Kasumi-1 (cell line): ENCODE data around the gene HUWE1.
"Not testable (repeated sequence)": the region's sequence is repeated elsewhere in the genome, so short reads cannot be mapped to it uniquely, and the experiment has no call there.

Source experiments
- DNase-seq, 2 experiments: peaks; one replicate each; lab custom pipeline; 2025; lab: John Stamatoyannopoulos, UW

The HUWE1 gene

DNA sequence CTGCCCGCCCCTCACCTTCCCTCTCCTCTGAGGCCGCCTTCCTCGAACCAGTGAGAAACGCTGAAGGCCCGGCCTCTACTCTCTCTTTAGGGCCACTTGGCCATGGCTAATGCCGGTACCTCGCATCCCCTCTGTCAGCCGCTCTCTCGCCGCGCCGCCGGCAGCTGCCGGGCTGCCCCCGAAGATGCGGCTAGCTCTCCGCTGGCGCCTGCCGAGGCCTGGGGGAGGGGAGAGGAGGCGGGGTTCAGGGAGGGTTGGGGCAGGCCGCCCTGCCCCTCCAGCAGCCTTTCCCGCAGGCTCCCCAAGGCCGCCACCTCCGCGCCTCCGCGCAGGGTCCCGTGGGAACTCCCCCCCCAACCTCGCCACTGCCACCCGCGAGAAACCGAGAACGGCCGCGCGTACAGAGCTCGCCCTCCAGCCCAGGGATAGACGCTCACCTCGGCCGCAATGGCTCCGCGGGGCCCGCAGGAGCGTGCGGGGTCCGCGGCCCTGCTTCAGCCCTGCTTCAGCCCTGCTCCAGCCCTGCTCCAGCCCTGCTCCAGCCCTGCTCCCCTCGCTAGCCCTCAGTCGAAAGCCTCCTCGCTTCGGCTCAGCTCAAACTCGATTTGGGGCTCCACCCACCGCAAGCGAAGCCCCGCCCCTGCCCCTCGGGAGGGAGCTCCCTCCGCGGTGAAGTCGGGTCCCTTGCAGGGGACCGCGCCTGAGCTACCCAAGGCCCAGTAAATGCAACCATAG lies at the start of gene HUWE1:
Gene HUWE1, minus strand, starts transcription at position 569 of the 735 bp plus-strand sequence. CDS start 32,612 bp downstream, outside the sequence.
- DNase-seq = peak; percentile 58 to 66

- DNase-seq = no peak
Observed at GRCh38 chrX:53732797-53733196, 46.3 kb upstream of the HUWE1 start.

GRCh38 chrX:53729751-53730150 lies 43.2 kb upstream of the HUWE1 start:
- DNase-seq = no peak

DNA sequence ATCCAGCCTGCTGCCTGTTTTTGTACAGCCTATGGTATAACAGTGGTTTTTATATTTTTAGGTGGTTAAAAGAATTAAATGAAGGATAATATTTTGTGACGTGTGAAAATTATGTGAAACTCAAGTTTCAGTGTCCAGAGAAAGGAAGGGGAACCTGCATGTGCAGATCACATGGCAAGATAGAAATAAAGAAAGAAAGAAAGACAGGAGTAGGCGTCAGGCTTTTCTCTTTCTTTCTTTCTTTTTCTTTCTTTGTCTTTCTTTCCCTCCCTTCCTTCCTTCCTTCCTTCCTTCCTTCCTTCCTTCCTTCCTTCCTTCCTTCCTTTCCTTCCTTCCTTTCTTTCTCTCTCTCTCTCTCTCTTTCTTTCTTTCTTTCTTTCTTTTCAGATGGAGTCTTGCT lies 42.0 kb upstream of the HUWE1 start:
- DNase-seq = no peak

DNA sequence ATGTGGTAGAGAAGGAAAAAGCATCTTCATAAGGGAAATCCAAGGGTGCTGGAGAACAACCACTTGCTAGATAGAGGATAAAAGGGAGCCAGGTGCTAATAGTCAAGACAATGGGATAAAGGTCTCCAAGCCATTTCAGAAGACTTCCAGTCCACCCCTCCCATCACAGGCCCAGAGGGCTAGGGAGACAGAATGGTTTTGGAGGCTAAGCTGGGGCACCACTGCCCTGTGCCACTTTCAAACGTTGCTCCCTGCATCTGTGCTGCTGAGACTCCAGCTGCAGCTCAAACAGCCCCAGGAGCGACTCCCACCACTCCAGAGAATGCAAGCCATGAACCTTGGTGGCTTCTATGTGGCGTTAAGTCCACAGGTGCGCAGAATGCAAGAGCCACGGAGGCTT lies 38.4 kb upstream of the HUWE1 start:
- no peak for DNase-seq

GRCh38 chrX:53723381-53723780 lies 36.9 kb upstream of the HUWE1 start:
- no peak for DNase-seq

DNA sequence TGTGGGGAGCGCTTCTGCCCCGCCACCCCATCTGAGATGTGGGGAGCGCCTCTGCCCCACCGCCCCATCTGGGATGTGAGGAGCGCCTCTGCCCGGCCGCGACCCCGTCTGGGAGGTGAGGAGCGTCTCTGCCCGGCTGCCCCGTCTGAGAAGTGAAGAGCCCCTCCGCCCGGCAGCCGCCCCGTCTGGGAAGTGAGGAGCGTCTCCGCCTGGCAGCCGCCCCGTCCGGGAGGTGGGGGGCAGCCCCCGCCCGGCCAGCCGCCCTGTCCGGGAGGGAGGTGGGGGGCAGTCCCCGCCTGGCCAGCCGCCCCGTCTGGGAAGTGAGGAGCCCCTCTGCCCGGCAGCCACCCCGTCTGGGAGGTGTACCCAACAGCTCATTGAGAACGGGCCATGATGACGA lies 35.1 kb upstream of the HUWE1 start:
- DNase-seq = not testable (repeated sequence)

GRCh38 chrX:53719666-53720065 lies 33.1 kb upstream of the HUWE1 start:
- DNase-seq = not testable (repeated sequence)

GRCh38 chrX:53718073-53718472 lies 31.6 kb upstream of the HUWE1 start:
- no peak for DNase-seq

DNA sequence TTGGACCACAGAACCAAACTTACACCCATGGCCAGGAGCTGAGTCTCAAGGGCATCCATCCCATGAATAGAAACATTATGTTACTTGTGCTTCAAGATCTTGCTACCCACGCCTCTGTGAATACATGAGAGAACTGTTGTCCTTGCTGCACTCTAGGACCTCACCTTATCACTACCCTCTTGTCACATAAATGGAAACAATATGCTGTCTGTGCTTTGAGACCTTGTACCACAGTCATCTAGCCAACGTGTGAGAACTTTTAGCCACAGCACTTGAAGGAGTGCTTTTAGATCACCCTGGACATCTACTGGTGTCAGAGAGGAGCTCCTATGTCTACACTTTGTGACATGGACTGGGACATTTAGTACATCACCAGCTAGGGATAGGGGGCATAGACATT lies 30.7 kb upstream of the HUWE1 start:
- DNase-seq = no peak

DNA sequence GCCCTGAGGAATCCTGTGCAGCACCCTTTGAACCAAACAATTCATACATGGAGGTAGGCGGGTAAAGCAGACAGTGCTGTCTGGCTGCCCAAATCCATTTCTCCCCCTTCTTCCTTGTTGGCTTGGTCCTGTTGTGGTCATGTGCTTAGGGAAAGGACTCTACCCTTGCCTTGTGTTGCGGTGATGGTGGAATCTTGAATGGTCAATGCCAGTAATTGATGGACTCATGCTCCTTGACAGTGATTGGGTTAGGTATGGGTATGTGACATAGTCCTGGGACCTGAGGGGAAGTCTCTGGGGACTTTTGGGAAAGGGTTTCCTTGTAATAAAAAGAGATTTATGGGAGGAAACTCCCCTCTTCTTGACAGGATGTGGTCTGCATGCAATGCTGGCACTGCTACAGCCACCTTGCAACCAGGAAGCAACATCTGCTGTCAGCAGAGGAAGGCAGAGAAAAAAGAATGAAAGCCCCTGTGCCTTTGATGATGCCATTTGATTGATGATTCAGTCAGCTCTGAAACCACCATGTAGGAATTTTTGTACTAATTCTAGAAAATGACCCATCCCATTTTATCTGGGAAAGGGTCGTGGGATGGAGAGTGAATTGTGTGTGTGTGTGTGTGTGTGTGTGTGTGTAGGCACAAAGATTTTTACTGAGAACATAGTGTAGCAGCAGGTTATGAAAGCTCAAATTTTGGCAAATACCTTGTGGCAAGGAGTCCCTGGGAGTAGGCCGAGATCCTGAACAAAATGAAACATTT lies 30.0 kb upstream of the HUWE1 start:
- peak; percentile 58 to 64 for DNase-seq

DNA sequence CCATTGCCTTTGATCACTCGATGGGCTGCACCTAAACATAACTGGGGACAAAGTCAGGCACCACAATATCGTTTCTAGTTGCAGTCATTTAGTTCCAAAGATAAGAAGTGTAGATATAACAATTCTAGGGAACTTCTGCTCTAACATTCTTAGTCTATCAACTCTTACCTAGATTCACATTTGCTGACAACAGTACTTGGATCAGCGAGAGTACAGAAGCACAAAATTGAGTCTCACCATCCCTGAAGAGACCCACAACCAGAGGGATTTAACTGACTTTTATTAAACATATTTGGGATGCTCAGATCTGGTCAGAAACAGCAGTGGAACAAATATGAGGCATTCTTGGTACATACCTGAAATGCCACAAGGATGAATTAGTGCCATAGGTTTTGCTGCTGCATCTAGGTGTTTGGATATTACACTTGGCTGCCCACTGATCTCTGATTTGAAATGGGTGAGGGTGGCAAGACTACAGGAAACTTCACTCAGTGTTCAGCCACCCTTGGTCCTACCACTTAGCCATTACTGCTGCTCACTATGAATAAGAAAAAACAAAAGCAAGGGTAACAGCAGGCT lies 28.9 kb upstream of the HUWE1 start:
- DNase-seq = no peak

- peak; percentile 64 to 73 for DNase-seq
Observed at GRCh38 chrX:53714580-53715345, 28.2 kb upstream of the HUWE1 start.

GRCh38 chrX:53713987-53714579 lies 27.6 kb upstream of the HUWE1 start:
- no peak for DNase-seq

DNA sequence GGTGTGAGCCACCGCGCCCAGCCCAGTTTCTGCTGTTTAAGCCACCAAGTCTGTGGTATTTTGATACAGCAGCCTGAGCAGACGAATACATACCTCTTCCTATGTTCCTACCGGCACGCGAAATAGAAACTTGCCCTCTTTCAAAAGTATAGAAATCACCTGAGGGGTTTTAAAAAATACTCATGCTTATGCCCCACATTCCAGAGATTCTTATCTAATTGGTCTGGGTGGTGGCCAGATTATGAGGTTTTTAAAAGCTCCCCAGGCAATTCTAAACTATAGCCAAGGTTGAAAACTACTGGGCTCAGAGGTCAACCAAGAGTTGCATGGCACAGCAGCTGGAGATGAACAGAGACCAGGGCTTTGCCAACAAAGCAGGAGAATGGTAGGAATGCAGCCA lies 24.9 kb upstream of the HUWE1 start:
- DNase-seq = no peak

GRCh38 chrX:53704854-53705253 lies 18.3 kb upstream of the HUWE1 start:
- DNase-seq = no peak

GRCh38 chrX:53704294-53704693 lies 17.8 kb upstream of the HUWE1 start:
- no peak for DNase-seq

GRCh38 chrX:53695946-53696549 lies 9.5 kb upstream of the HUWE1 start:
- no peak for DNase-seq

DNA sequence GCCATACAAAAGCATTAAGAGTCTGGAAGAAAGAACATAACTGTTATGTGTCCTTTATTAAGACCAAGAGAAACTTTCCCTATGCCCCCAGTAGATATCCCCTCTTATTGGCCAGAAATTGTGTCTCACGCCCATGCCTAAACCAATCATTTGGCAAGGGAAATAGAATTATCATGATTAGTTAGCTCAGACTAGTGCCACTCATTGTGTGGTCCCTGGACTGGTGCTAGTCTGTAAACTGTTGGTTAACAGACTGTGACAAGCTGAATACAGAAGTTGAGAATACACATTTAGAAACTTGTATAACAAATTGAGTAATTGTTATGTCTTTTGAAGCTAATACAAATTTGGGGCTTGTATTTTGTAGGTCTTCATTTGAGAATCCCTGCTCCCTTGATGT lies 8.1 kb upstream of the HUWE1 start:
- DNase-seq = no peak

- DNase-seq = no peak
Observed at GRCh38 chrX:53688300-53688699, 1.8 kb upstream of the HUWE1 start.

DNA sequence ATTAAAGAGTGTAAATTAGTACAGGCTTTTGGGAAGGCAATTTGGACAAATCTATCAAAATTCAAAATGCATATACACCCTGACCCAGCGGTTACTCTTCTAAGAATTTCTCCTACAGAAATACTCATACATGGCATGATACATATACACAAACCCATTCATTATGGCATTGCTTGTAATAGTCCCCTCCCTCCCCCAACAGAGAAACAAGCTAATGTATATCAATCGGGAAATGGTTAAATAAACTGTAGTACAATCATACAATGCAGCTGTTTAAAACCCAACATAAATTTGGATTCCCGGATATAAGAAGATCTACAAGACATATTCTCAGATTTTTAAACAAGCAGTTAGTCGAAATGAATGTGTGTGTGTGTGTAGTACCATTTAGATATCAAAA lies 808 bp downstream of the HUWE1 start:
- DNase-seq = peak; percentile 31 to 35
